IMR-90 (cell line): ENCODE measurements around the gene NKX1-1. TPM values are rescaled to one million over a fixed set of nuclear protein-coding genes. Genes with fewer than 3 reads are reported as not detected.
"Not testable (repeated sequence)": the region's sequence is repeated elsewhere in the genome, so short reads cannot be mapped to it uniquely, and the experiment has no call there.

ENCODE experiments used
- ATAC-seq: fragments of 200-7000 bp; cut with Tn5 transposase; 2 replicates; pipeline ENCODE4 v1.9.1; 2020; ENCODE audit warnings: low read depth, mild to moderate bottlenecking, moderate library complexity
- BruUV-seq: library from RNA; stranded (reverse); fragments of 400-500 nt; replicated peaks from 2 replicates; lab custom pipeline; 2021; lab: Mats Ljungman, UMichigan
- CTCF ChIA-PET: fragments of 300-600 bp; formaldehyde crosslinking; extraction: SDS; loops from one replicate; lab custom pipeline; 2021; ENCODE audit warnings: antibody characterized with exemption; lab: Yijun Ruan, JAX
- POLR2A ChIA-PET: fragments of 300-600 bp; sonication (Branson Sonifier 250); formaldehyde crosslinking; loops from one replicate; lab custom pipeline; 2022; ENCODE audit warnings: antibody characterized with exemption; ENCODE audit not compliant: unreplicated experiment; lab: Charles Lee
- DNase-seq: peaks from one replicate; pipeline ENCODE4 v3.0.0; 2013
- H2AFZ ChIP-seq: replicated peaks from 2 replicates; pipeline ENCODE3; 2013; ENCODE audit warnings: low read length, mild to moderate bottlenecking; ENCODE audit not compliant: poor library complexity
- H2AK5ac ChIP-seq: 2 replicates; pipeline ENCODE4 v1.6.1; 2013; ENCODE audit warnings: low read depth, low read length, inconsistent platforms
- H2AK9ac ChIP-seq: replicated peaks from 2 replicates; pipeline ENCODE3; 2013; ENCODE audit warnings: mild to moderate bottlenecking, low read depth, low read length, moderate library complexity; ENCODE audit not compliant: poor library complexity
- H2BK120ac ChIP-seq: 2 replicates; pipeline ENCODE4 v1.6.1; 2013; ENCODE audit warnings: low read depth, low read length, inconsistent platforms
- H2BK15ac ChIP-seq: 3 replicates; pipeline ENCODE4 v1.6.1; 2013; ENCODE audit warnings: low read depth, low read length, inconsistent platforms
- H2BK20ac ChIP-seq: 2 replicates; pipeline ENCODE4 v1.6.1; 2013; ENCODE audit warnings: low read depth, mild to moderate bottlenecking, inconsistent platforms, low read length, moderate library complexity
- H2BK5ac ChIP-seq: 2 replicates; pipeline ENCODE4 v1.6.1; 2013; ENCODE audit warnings: mild to moderate bottlenecking, low read depth, low read length, inconsistent platforms; ENCODE audit not compliant: poor library complexity, severe bottlenecking
- H3K14ac ChIP-seq: replicated peaks from 2 replicates; pipeline ENCODE4 v1.6.1; 2013; ENCODE audit warnings: low read depth, low read length, inconsistent platforms
- H3K18ac ChIP-seq: 2 replicates; pipeline ENCODE4 v1.6.1; 2013; ENCODE audit warnings: low read depth, low read length, control low read depth
- H3K23ac ChIP-seq: 2 replicates; pipeline ENCODE4 v1.6.1; 2013; ENCODE audit warnings: low read depth, low read length, inconsistent platforms
- H3K27ac ChIP-seq: 2 replicates; pipeline ENCODE4 v1.5.1; 2013; ENCODE audit warnings: mild to moderate bottlenecking, control low read depth, low read length; ENCODE audit not compliant: insufficient read depth
- H3K27me3 ChIP-seq: 2 replicates; pipeline ENCODE4 v1.6.1; 2013; ENCODE audit warnings: low read length; ENCODE audit not compliant: control insufficient read depth, insufficient read depth
- H3K36me3 ChIP-seq: 2 replicates; pipeline ENCODE4 v1.6.1; 2013; ENCODE audit warnings: low read length, mixed read lengths; ENCODE audit not compliant: control insufficient read depth, insufficient read depth
- H3K4ac ChIP-seq: 2 replicates; pipeline ENCODE4 v1.6.1; 2013; ENCODE audit warnings: low read depth, low read length, inconsistent platforms
- H3K4me1 ChIP-seq: 2 replicates; pipeline ENCODE4 v1.6.1; 2013; ENCODE audit warnings: low read length, mixed read lengths; ENCODE audit not compliant: control insufficient read depth, insufficient read depth
- H3K4me2 ChIP-seq: 2 replicates; pipeline ENCODE4 v1.6.1; 2013; ENCODE audit warnings: low read depth, mild to moderate bottlenecking, control low read depth, low read length, moderate library complexity
- H3K4me3 ChIP-seq: 2 replicates; pipeline ENCODE4 v1.5.1; 2013; ENCODE audit warnings: low read depth, mild to moderate bottlenecking, control low read depth, low read length, moderate library complexity; ENCODE audit not compliant: insufficient read depth
- H3K56ac ChIP-seq: 2 replicates; pipeline ENCODE4 v1.6.1; 2013; ENCODE audit warnings: low read length, inconsistent platforms; ENCODE audit not compliant: insufficient read depth; ENCODE audit errors: extremely low read depth
- H3K79me1 ChIP-seq, 2 experiments: 2 replicates each; pipeline ENCODE4 v1.6.1; 2013; ENCODE audit warnings: low read length in 2 of 2, inconsistent platforms in 1 of 2, low read depth in 1 of 2
- H3K9ac ChIP-seq: 2 replicates; pipeline ENCODE4 v1.6.1; 2013; ENCODE audit warnings: low read depth, low read length, control low read depth
- H3K9me1 ChIP-seq: 2 replicates; pipeline ENCODE4 v1.6.1; 2013; ENCODE audit warnings: low read length, inconsistent platforms; ENCODE audit not compliant: insufficient read depth
- H3K9me3 ChIP-seq: 2 replicates; pipeline ENCODE4 v1.6.1; 2013; ENCODE audit warnings: low read length; ENCODE audit not compliant: control insufficient read depth, insufficient read depth
- H4K20me1 ChIP-seq: 2 replicates; pipeline ENCODE4 v1.6.1; 2013; ENCODE audit warnings: low read length, inconsistent platforms; ENCODE audit not compliant: insufficient read depth
- H4K5ac ChIP-seq: 2 replicates; pipeline ENCODE4 v1.6.1; 2013; ENCODE audit warnings: mild to moderate bottlenecking, low read depth, low read length, control low read depth
- H4K8ac ChIP-seq, 2 experiments: 2 replicates each; pipeline ENCODE4 v1.6.1; 2013; ENCODE audit warnings: low read depth in 2 of 2, low read length in 2 of 2, control low read depth in 1 of 2, inconsistent platforms in 1 of 2
- H4K91ac ChIP-seq: 2 replicates; pipeline ENCODE4 v1.6.1; 2013; ENCODE audit warnings: low read depth, low read length, inconsistent platforms; ENCODE audit not compliant: insufficient read depth
- CTCF ChIP-seq: conservative IDR thresholded peaks from 2 replicates; pipeline ENCODE4 v1.5.1; 2012; ENCODE audit warnings: mild to moderate bottlenecking, low read depth, low read length, improper control_type of control experiment
- RFX5 ChIP-seq: IDR thresholded peaks from 2 replicates; pipeline ENCODE4 v1.8.0; 2012; ENCODE audit warnings: low read depth, mild to moderate bottlenecking, low read length, moderate library complexity
- SMC3 ChIP-seq: fragments of 150-350 bp; IDR thresholded peaks from 2 replicates; pipeline ENCODE4 v1.6.1; 2016; ENCODE audit warnings: low read depth, mild to moderate bottlenecking, antibody characterized with exemption, low read length, moderate library complexity
- WGBS, 2 experiments: methylation state at CpG; one replicate each; pipeline versions ENCODE4 v1.1.5 to v1.1.7; 2013; ENCODE audit warnings: missing lambda C conversion rate in 2 of 2; ENCODE audit not compliant: insufficient read length in 1 of 2; ENCODE audit errors: extremely low coverage in 2 of 2; 5-methylcytosine and 5-hydroxymethylcytosine counted together
- dilution Hi-C: fragments of 300-500 bp; cut with HindIII; formaldehyde crosslinking; loops from one replicate; pipeline ENCODE4 v1.14.3; 2018; ENCODE audit warnings: low sequenced_read_pairs; ENCODE audit not compliant: unreplicated experiment
- in situ Hi-C: fragments of 300-500 bp; cut with MboI; formaldehyde crosslinking; loops from 3 replicates; pipeline ENCODE4 v1.14.3; 2019; ENCODE audit warnings: low sequenced_read_pairs, inconsistent platforms, mixed read lengths
- intact Hi-C: fragments of 100-400 bp; cut with micrococcal nuclease; formaldehyde crosslinking; loops from 2 replicates; pipeline ENCODE4 v1.10.0; 2022
- polyA plus RNA-seq, 3 experiments: library from polyadenylated mRNA; depleted of rRNA; stranded (reverse); fragments of >200 nt; gene quantifications; 2 replicates each; pipeline ENCODE4 v1.2.3, GENCODE V29; 2012; ENCODE audit warnings: low replicate concordance in 1 of 3
- total RNA-seq: library from RNA; depleted of rRNA; stranded (reverse); fragments of >200 nt; gene quantifications from 2 replicates; pipeline ENCODE4 v1.2.3, GENCODE V29; 2012

The NKX1-1 gene
- total and polyA plus RNA-seq, 2 of the 4 experiments (the other 2 are of a cell fraction) = not detected

DNA sequence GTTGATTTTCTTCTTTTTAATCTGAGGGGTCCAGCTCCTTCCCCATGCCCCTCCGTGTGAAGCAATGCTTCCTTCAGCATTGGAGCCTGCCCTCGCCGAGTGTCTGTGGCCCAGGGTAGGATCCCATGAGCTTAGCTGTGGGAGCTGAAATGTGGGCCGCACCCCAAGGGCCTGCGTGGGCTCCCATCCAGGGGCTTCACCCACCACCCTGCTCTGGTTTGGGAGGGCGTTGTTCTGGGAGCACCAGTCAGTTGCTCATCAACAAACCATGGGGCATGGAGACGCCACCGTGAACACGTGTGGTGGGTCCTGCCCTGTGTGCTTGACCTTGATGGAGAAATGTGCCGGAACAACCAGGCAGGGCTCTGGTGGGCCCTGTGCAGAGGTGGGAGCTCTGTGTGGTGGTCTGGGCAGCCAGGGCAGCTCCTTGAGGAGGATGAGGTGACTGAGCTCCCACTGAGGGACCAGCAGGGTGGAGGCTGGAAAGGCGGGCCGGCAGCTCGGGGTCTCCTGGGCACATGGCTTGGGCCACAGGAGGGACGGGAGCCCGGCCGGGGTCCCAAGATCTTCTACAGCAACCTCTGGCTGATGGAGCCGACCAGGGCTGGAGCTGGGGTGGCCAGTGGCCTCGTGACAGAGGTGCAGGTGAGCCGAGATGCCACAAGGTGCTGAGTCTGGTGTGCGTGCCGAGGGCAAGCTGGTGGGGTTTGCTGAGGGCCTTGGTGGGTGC lies 39.6 kb upstream of the NKX1-1 start (continued):
- TF ChIP-seq RFX5 = no peak
- no peak for TF ChIP-seq SMC3
- TF ChIP-seq CTCF = no peak

- H3K4me2 ChIP-seq, H4K20me1 ChIP-seq, DNase-seq, H3K4ac ChIP-seq, H2AFZ ChIP-seq, ATAC-seq, H2BK15ac ChIP-seq, H2BK120ac ChIP-seq, H3K27ac ChIP-seq, intact Hi-C loops, H3K23ac ChIP-seq, CTCF ChIA-PET, POLR2A ChIA-PET, H2BK20ac ChIP-seq, H3K9me1 ChIP-seq, H2BK5ac ChIP-seq, H3K56ac ChIP-seq, H3K4me3 ChIP-seq, H3K79me1 ChIP-seq, H2AK9ac ChIP-seq, H4K5ac ChIP-seq, H3K9ac ChIP-seq, H2AK5ac ChIP-seq, BruUV-seq, H3K27me3 ChIP-seq, in situ Hi-C loops, H3K4me1 ChIP-seq, H3K18ac ChIP-seq, H4K91ac ChIP-seq, H4K8ac ChIP-seq, H3K14ac ChIP-seq, dilution Hi-C loops, H3K9me3 ChIP-seq, H3K36me3 ChIP-seq: not testable (repeated sequence)
- WGBS, 2 experiments = no CpG with 5 or more reads among the region's 4 CpGs
Measured at GRCh38 chr4:1443688-1444172, 37.5 kb upstream of the NKX1-1 start.
